ENCODE results near the gene HSBP1.

HSBP1 gene

DNA sequence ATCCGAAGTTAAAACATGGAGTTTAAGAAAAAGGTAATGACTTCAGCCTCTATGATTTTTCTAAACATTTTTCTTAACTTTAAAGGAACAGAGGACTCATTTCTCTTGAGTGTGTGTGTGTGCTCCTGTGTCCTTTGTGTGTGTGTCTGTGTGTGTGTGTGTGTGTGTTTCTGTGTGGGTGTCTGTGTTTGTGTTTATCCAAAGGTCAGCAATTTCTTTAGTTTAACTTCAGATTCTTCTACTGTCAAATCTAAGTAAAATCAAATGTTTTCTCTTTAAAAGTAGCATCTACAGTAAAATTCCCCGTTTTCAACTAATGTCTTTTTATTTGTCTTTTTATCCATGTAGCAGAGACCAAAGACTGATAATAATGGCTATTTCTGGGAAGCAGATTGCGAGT is 31.8 kb downstream of the HSBP1 start:
- DNase-seq (ENCODE audit: low spot score), result no peak

DNA sequence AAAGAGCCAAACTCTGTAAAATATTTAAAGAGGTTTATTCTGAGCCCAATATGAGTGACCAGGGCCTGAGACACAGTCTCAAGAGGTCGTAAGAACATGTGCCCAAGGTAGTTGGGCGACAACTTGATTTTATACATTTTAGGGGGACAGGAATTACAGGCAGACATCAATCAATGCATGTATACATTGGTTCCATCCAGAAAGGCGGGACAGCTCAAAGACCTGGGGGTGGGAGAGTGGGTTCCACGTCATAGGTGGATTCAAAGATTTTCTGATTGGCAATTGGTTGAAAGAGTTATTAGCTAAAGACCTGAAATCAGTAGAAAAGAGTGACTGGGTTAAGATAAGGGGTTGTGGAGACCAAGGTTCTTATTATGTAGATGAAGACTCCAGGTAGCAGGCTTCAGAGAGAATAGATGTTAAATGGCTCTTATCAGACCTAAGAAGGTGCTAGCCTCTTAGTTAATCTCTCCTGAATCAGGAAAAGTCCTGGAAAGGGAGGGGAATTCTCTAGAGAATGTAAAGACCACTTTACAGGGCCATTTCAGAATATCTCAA is 32.4 kb downstream of the HSBP1 start:
- DNase-seq (ENCODE audit: low spot score), result no peak

GRCh38 chr16:83842291-83842690 is 34.5 kb downstream of the HSBP1 start:
- no peak for DNase-seq (ENCODE audit: low spot score)

DNA sequence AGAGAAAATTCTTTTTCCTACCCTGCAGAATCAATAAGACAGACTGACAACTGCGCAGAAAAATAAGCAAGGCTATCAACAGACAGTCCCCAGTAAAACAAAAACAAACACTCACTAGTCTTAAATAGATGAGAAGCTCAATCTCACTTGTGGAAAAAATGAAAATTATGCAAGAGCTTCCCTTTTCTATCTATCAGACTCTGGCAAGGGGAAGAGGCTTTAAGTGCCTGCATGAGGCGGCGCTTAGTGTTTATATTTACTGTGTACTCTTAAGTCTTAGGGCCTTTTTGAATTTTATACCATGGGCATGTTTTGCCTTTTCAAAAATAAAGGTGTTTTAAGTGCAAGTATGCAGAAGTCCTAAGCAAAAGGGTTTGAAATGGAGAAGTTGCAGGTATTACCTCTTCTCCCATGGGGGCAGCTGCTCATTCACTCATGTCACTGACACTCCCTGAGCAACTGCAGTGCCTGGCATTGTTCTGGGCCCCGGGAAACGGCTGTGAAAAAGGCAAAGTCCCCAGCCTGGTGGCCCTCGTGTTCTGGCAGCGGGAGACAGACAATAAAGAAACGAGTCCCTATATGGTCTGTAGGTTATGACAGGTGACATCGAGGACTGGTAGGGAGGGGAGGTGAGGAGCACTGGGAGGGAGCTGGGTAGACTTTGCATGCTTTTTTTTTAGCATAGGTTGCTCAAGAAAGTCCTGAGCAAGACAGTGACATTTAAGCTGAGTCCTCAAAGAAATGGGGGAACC is 35.2 kb downstream of the HSBP1 start:
- no peak for DNase-seq (ENCODE audit: low spot score)

GRCh38 chr16:83843657-83844056 is 35.9 kb downstream of the HSBP1 start:
- no peak for DNase-seq (ENCODE audit: low spot score)

DNA sequence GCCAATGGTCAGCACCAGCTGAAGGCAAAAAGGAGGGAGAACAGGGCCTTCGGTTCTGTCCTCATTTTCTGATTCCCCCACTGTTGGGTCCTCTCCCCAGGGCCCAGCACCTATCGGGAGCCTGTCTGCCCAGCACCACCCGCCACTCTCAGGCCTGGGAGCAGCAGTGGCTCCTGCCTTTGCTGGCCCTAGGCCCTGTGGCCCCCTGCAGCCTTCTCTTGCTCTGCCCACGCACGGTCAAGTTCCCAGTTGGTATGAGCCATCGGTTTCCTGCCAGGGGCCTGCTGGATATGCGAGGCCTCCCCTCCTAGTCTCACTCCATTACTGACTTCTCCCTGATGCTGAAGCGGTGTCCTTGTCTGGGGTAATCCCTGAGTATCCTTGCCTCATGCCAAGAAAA is 37.5 kb downstream of the HSBP1 start:
- DNase-seq (ENCODE audit: low spot score), result no peak

- no peak for DNase-seq (ENCODE audit: low spot score)
Measured at GRCh38 chr16:83847371-83848225, 39.8 kb downstream of the HSBP1 start.

DNA sequence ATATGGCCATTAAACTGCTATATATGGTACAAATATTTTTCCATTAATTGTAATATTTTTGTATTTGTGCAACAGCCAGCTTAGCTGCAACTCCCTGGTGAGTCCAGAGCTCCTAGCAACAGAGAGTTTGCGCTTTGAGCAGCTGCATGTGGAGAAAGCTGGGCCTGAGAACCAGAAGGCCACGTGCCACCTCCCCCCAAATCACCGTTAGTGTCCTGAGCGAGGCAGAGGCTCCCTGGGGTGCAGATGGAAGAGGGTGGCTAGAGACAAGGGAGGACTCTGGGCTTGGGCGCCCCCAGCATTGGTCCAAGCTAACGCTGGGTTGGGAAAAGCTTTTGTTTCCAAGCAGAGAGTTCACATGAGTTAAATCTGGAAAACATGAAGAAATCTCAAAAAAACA is 41.6 kb downstream of the HSBP1 start:
- no peak for DNase-seq (ENCODE audit: low spot score)

- DNase-seq (ENCODE audit: low spot score), result no peak
Measured at GRCh38 chr16:83850947-83851346, 43.2 kb downstream of the HSBP1 start.

DNA sequence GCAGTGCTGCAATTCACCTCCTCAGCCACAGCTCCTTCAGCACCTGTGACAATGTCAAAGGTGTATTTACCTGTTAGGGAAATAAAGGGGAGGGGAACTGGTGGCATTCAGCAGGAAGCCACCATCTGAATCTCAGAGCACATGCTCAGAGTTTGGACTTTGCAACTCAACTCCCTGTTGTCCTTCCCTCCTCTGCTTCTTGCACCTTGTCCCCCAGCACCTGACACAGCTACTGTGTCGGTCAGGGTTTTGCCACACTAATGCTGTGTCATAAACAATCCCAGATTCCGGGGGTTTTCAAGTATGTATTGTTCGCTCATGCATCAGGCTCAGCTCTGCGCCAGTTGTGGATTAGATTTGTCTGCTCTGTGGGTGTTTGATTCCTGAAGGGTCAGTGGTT is 43.7 kb downstream of the HSBP1 start:
- no peak for DNase-seq (ENCODE audit: low spot score)

- no peak for DNase-seq (ENCODE audit: low spot score)
Measured at GRCh38 chr16:83852774-83853173, 45.0 kb downstream of the HSBP1 start.

GRCh38 chr16:83853834-83854233 is 46.1 kb downstream of the HSBP1 start:
- DNase-seq (ENCODE audit: low spot score), result no peak

DNA sequence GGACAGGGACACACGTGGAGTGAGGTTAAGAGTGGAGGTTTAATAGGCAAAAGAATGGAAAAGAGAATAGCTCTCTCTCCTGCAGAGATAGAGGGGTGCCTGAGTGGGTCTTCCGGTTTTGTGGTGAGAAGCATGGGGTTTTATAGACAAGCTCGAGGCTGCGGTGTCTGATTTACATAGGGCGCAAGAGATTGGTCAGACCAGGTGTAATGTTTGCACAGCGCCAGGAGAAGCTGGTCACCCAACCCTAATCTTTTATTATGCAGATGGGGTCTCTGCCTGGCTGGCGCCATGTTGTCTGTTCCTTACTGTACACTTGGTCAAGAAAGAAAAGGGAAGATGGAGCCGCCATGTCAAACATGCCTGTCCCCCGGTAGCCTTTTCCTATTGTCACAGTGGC is 46.6 kb downstream of the HSBP1 start:
- no peak for DNase-seq (ENCODE audit: low spot score)

DNA sequence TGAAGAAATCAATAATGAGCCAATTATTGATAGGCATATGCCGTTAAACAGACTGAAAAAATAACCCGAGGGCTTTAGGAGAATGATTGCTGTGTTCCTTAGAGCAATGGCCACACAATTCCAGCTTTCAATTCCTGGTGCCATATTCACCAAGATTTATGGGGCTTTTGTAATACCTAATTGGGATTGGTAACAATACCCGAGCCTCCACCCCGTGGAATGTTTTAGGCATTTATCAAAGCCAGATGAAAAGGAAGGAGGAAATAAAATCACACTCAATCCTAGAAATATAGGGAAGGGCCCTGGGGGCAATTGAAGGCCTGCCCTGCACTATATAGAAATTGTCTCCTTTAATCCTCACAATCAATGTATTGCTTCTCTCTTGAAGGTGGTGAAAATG is 49.0 kb downstream of the HSBP1 start:
- DNase-seq (ENCODE audit: low spot score), result no peak

GRCh38 chr16:83859265-83859664 is 51.5 kb downstream of the HSBP1 start:
- DNase-seq (ENCODE audit: low spot score), result no peak

GRCh38 chr16:83862661-83863060 is 54.9 kb downstream of the HSBP1 start:
- DNase-seq (ENCODE audit: low spot score), result no peak

- DNase-seq (ENCODE audit: low spot score), result no peak
Measured at GRCh38 chr16:83863682-83864081, 55.9 kb downstream of the HSBP1 start.
